Glomerular endothelial cell (primary cell): ENCODE measurements around the gene BCL2L13. TPM values are rescaled to one million over a fixed set of nuclear protein-coding genes. Genes with fewer than 3 reads are reported as not detected.
"Not testable (repeated sequence)": the region's sequence is repeated elsewhere in the genome, so short reads cannot be mapped to it uniquely, and the experiment has no call there.

Source experiments
- DNase-seq: peaks from one replicate; pipeline ENCODE4 v3.0.0-alpha.2; 2011; ENCODE audit warnings: low read depth, low spot score; ENCODE audit errors: extremely low read depth
- total RNA-seq: library from RNA; depleted of rRNA; stranded (reverse); fragments of >200 nt; gene quantifications from 2 replicates; pipeline ENCODE4 v1.2.3, GENCODE V29; 2015

The BCL2L13 gene
- total RNA-seq, 1 donor from 2014 or later, result 49.2 TPM

DNA sequence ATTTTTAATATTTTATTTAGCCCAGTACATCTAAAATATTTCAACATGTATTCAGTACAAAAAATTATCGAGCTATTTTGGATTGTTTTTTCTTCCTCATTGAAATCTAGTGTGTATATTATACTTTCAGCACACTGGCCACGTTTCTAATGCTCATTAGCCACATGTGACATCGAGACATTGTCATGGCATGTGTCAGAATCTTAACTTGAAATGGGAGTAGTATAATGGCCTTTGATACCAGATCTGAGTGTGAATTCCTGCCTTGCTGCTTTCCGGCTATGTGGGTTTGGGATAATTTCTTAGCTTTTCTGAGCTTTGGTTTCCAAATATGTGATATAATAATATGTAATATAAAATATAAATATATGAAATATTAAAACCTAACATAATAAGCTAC is 54.3 kb downstream of the BCL2L13 start:
- no peak for DNase-seq

DNA sequence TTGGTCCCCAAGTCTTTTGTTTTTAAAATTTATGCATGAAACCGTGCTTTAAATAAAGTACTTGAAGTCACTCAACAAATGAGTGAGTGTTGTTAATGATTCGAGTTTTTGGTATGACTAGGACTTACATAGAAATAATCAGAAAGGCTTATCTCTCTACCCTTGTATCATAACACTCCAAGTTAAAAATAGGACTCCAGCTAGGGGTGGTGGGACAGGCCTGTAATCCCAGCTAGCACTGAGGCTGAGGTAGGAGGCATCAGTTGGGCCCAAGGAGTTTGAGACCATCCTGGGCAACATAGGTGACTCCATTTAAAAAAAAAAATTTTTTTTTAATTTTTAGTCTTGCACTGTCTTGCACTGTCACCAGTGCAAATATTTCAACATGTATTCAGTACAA is 55.6 kb downstream of the BCL2L13 start:
- no peak for DNase-seq

GRCh38 chr22:17694752-17695151 is 56.2 kb downstream of the BCL2L13 start:
- no peak for DNase-seq

DNA sequence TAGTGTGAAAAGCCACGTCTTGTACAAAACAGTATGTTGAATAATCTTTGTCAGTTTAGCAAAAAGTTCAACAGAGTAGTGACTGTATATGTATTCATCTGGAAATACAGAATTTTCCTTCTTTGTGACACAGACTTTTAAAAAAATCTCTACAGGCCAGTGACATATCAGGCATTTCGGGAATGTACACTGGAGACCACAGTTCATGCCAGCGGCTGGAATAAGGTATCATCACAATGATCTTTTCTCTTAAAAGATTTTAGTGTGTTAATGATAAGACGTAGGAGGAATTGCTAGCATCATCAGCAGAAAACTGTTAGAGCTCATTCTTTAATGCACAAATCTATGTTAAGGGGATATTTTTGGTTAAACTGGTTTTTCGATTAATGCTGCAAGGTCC is 57.4 kb downstream of the BCL2L13 start:
- DNase-seq, result no peak

DNA sequence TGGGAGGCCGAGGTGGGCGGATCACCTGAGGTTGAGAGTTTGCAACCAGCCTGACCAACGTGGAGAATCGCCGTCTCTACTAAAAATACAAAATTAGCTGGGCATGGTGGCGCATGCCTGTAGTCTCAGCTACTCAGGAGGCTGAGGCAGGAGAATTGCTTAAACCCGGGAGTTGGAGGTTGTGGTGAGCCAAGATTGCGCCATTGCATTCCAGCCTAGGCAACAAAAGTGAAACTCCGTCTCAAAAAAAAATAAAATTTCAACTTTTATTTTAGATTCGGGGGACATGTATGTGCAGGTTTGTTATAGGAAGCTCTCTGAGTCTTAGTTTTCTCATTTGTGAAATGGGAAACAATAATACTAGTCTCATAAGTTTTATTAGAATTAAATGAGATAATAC is 58.6 kb downstream of the BCL2L13 start:
- DNase-seq, result not testable (repeated sequence)

GRCh38 chr22:17698276-17698675 is 59.7 kb downstream of the BCL2L13 start:
- DNase-seq, result not testable (repeated sequence)

DNA sequence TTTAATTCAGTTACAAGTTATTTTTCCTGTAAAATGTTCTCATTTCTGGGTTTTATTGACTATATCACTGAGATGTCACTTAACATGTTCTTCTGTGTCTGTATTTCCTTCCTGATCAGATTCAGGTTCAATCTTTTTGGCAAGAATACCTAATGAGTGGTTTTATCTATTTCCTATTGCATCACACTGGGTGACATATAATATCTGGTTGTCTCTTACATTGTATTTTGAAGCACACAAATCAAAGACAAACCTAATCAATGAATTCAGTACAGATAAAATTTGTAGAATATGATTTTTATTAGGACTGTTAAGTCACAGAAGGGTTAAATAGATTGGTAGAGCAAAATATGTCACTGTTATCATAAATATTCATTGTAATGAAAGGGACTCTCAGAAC is 60.4 kb downstream of the BCL2L13 start:
- no peak for DNase-seq

DNA sequence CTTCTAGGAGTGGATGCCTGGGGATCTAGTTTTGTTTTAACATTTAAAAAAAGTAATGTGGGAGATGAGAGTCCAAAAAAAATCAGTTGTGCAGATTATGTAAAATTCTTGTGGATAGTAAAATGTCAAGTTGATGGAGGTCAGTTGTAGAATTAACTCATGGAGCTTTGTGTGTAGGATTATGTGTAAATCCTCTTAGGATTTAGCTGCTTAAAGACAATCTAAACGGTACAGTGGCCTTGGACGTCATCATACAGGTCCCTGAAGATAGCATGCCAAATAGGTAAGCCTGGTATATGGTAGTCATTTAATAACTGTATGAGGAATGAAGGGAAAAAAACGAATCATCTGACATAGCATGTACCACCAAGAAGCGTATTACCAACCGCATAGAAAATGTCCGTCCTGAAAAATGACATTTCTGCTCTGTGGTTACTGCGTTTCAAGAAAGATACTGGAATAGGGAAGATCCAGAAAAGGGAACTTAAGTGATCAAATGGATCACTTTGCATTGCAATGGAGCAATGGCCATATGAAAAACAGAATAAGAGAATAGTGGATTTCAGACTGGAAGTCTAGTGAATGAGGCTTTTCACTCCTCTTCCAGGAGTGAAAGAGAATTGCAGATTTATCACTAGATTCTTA is 61.3 kb downstream of the BCL2L13 start:
- DNase-seq, result no peak

GRCh38 chr22:17700778-17701177 is 62.2 kb downstream of the BCL2L13 start:
- no peak for DNase-seq

GRCh38 chr22:17703811-17704210 is 65.3 kb downstream of the BCL2L13 start:
- no peak for DNase-seq

DNA sequence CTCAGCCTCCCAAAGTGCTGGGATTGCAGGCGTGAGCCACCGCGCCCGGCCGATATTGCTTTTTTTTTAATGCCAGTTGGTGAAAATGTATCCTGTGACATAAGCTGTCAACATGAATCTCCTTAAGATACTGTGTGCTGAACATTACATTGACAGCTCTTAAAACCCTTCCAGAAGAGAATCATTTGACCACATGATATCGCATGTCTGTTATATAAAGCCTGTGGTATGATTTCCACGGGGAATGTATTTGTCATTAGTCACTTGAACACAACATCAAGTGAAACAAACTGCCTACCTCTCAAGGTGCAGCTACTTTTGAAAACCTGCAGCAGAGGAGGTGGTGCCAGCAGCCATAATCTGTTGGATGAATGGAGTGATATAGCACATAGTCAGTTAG is 67.0 kb downstream of the BCL2L13 start:
- DNase-seq, result no peak

- DNase-seq, result peak; percentile 71
Observed at GRCh38 chr22:17705951-17706900, 67.7 kb downstream of the BCL2L13 start.

DNA sequence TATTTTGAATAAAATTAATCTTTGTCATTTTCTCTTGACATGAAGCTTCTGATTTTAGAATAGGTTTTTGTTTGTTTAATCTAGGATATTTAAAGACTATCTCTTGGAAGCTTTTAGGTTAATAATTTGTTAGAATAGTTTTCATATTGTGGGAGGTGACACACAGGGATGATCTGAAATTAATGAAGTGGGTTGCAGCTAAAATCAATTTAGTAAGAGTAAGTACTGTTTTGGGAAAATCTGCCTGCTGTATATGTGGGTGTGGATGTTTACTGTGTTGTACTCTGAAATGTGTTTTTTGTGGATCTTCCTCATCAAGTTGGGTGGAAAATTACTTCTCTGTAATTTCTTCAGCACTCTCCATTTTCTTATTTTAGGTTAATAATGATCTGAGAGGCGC is 68.4 kb downstream of the BCL2L13 start:
- no peak for DNase-seq

- DNase-seq, result peak; percentile 31
Observed at GRCh38 chr22:17707526-17707925, 69.0 kb downstream of the BCL2L13 start.

- DNase-seq, result no peak
Observed at GRCh38 chr22:17710023-17710422, 71.5 kb downstream of the BCL2L13 start.

DNA sequence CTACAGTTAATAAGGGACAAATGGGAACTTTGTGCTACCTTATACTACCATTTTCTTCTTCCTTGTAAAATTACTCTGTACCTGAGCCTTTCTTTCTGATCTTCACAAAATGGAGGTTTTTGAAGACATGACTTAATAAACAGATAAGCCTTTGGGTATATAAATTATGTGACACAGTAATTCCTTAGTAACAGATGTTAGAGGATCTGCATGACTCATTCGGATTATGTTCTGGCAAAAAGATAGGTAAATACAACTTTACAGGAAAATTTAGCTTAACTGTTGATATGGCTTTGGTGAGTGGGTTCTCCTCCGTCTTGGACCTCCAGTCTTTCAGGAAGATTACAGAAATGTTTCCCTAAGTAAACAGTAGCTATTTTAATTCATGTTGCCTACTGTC is 73.9 kb downstream of the BCL2L13 start:
- no peak for DNase-seq

GRCh38 chr22:17716529-17716928 is 78.0 kb downstream of the BCL2L13 start:
- DNase-seq, result no peak

- no peak for DNase-seq
Observed at GRCh38 chr22:17717708-17718107, 79.2 kb downstream of the BCL2L13 start.

DNA sequence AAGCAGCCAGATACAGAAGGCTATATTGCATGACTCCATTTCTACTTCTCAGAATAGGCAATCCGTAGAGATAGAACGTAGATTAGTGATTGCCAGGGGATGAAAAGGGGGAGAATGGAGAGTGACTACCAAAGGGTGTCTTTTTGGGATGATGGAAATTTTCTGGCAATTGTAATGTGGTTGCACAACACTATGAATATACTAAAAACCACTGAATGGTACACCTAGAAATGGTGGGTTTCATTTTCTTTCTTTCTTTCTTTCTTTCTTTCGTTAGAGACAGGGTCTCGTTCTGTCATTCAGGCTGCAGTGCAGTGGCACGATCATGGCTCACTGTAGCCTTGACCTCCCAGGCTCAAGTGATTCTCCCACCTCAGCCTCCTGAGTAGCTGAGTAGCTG is 81.4 kb downstream of the BCL2L13 start:
- no peak for DNase-seq

DNA sequence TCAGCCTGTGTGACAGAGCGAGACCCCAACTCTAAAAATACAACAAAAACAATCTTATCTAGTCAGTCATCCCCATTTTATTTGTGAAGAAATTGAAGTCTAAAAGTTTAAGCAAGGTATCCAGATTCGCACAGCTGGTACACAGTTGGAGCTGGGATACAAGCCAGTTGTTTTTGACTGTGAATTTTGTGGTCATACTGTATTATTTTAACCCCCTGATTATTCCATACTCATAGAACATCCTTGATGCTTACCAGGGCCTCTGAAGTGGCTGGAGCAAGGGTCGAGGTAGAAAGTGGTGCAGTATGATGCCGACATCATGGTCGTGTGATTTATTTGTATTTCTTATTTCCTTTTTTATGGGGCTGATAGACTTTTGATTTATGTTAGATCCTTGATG is 85.7 kb downstream of the BCL2L13 start:
- DNase-seq, result no peak

- DNase-seq, result no peak
Observed at GRCh38 chr22:17724678-17725499, 86.3 kb downstream of the BCL2L13 start.
